ENCODE results near the gene SLC22A5. TPM values are rescaled to one million over a fixed set of nuclear protein-coding genes. Genes with fewer than 3 reads are reported as not detected.

Gene SLC22A5
- total and polyA plus RNA-seq, 10 of the 15 experiments (the other 5 are each of a cell fraction or from before 2014, with no cell fraction given), result 1.1 to 4.4 (median 2.3) TPM

DNA sequence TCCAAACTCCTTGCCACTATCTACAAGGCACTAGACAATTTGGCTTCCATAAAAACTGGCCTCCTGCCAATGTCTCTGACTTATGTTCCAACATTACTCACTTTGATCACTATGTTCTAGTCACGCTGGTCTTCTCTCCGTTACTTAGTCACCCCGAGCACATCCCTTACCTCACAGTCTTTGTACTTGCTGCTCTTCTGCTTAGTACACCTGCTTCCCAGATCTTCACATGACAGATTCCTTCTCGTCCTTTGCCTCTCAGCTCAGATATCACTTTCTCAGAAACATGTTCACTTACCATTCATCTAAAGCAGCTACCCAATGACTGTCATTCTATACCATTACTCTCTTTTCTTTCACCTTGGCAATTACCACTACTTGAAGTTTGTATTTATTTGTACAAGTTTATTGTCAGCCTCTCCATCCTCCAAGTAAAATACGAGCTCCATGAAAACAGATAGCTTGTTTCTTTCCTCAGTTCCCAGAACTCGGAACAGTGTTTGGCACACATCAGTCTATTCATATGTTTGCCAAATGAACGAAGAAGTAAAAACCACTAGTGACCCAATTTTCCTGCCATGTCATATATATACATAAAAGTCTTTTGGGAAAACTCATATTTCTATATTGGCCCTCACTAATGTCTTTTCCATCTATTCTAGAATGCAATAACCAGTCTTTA is 5.9 kb upstream of the SLC22A5 start:
- no peak overlapping the region for H2AFZ ChIP-seq (ENCODE audit: control insufficient read depth, low read depth, low read length)
- H3K27ac ChIP-seq (ENCODE audit: control insufficient read depth, insufficient read depth), result no peak overlapping the region
- no peaks in the 10 kb centered on the region for H3K27me3 ChIP-seq (replicated peaks in 1 of 2; ENCODE audit: control insufficient read depth in 2 of 2, insufficient read depth in 2 of 2, low read length in 1 of 2)
- no peak for ATAC-seq
- RAD21 ChIA-PET (ENCODE audit: unreplicated experiment), result no interaction called here
- in situ Hi-C loops (cut with MboI) (no loop called here), intact Hi-C loops (cut with micrococcal nuclease; ENCODE audit: unreplicated experiment) (no loop called here)
- no peak for DNase-seq (ENCODE audit: low read depth, low spot score)
- TF ChIP-seq, protein P1, sequence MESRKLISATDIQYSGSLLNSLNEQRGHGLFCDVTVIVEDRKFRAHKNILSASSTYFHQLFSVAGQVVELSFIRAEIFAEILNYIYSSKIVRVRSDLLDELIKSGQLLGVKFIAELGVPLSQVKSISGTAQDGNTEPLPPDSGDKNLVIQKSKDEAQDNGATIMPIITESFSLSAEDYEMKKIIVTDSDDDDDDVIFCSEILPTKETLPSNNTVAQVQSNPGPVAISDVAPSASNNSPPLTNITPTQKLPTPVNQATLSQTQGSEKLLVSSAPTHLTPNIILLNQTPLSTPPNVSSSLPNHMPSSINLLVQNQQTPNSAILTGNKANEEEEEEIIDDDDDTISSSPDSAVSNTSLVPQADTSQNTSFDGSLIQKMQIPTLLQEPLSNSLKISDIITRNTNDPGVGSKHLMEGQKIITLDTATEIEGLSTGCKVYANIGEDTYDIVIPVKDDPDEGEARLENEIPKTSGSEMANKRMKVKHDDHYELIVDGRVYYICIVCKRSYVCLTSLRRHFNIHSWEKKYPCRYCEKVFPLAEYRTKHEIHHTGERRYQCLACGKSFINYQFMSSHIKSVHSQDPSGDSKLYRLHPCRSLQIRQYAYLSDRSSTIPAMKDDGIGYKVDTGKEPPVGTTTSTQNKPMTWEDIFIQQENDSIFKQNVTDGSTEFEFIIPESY (IDR thresholded peaks at IDR 0.05), result no peak
- TF ChIP-seq SMAD5 (IDR thresholded peaks at IDR 0.05; ENCODE audit: low read depth) (no peak), NFXL1 (IDR thresholded peaks at IDR 0.05; ENCODE audit: borderline replicate concordance) (no peak), SUZ12 (IDR thresholded peaks at IDR 0.05; ENCODE audit: unreplicated experiment) (no peak), NR2F1 (conservative IDR thresholded peaks at IDR 0.05) (no peak), IKZF1 (conservative IDR thresholded peaks at IDR 0.05) (no peak), ZSCAN29 (IDR thresholded peaks at IDR 0.05) (no peak), RAD21 (IDR thresholded peaks at IDR 0.05; ENCODE audit: insufficient read depth, low read depth, low read length) (no peak), HDGF (IDR thresholded peaks at IDR 0.05) (no peak), EGR1 (IDR thresholded peaks at IDR 0.05; ENCODE audit: borderline replicate concordance in 1 of 2, low read depth in 2 of 2, low read length in 2 of 2) (no peak), MYC (IDR thresholded peaks at IDR 0.05; ENCODE audit: insufficient read depth, insufficient read length, insufficient replicate concordance, low read length, severe bottlenecking) (no peak)
- TF ChIP-seq, protein P2, sequence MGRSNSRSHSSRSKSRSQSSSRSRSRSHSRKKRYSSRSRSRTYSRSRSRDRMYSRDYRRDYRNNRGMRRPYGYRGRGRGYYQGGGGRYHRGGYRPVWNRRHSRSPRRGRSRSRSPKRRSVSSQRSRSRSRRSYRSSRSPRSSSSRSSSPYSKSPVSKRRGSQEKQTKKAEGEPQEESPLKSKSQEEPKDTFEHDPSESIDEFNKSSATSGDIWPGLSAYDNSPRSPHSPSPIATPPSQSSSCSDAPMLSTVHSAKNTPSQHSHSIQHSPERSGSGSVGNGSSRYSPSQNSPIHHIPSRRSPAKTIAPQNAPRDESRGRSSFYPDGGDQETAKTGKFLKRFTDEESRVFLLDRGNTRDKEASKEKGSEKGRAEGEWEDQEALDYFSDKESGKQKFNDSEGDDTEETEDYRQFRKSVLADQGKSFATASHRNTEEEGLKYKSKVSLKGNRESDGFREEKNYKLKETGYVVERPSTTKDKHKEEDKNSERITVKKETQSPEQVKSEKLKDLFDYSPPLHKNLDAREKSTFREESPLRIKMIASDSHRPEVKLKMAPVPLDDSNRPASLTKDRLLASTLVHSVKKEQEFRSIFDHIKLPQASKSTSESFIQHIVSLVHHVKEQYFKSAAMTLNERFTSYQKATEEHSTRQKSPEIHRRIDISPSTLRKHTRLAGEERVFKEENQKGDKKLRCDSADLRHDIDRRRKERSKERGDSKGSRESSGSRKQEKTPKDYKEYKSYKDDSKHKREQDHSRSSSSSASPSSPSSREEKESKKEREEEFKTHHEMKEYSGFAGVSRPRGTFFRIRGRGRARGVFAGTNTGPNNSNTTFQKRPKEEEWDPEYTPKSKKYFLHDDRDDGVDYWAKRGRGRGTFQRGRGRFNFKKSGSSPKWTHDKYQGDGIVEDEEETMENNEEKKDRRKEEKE (IDR thresholded peaks at IDR 0.05), result no peak
- TF ChIP-seq, protein P3, sequence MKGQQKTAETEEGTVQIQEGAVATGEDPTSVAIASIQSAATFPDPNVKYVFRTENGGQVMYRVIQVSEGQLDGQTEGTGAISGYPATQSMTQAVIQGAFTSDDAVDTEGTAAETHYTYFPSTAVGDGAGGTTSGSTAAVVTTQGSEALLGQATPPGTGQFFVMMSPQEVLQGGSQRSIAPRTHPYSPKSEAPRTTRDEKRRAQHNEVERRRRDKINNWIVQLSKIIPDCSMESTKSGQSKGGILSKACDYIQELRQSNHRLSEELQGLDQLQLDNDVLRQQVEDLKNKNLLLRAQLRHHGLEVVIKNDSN (IDR thresholded peaks at IDR 0.05; ENCODE audit: borderline replicate concordance, extremely low read length, insufficient read depth, low read depth, low read length), result no peak
- TF ChIP-seq, protein P4, sequence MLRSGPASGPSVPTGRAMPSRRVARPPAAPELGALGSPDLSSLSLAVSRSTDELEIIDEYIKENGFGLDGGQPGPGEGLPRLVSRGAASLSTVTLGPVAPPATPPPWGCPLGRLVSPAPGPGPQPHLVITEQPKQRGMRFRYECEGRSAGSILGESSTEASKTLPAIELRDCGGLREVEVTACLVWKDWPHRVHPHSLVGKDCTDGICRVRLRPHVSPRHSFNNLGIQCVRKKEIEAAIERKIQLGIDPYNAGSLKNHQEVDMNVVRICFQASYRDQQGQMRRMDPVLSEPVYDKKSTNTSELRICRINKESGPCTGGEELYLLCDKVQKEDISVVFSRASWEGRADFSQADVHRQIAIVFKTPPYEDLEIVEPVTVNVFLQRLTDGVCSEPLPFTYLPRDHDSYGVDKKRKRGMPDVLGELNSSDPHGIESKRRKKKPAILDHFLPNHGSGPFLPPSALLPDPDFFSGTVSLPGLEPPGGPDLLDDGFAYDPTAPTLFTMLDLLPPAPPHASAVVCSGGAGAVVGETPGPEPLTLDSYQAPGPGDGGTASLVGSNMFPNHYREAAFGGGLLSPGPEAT (IDR thresholded peaks at IDR 0.05; ENCODE audit: low read depth), result no peak
- CTCF ChIA-PET, result interaction anchor here (1.1 to 1.2 kb wide), 2 partner anchors 15 to 19 kb away, joined by 3 read pairs; no protein-coding TSS in a partner anchor
- H3K4me1 ChIP-seq (ENCODE audit: control insufficient read depth, insufficient read depth, low read length), result peaks cover under 1% of the 10 kb centered on the region; the same call in 1 of the 2 replicates
- no peak overlapping the region for H3K4me2 ChIP-seq (ENCODE audit: control insufficient read depth, insufficient read depth)
- no TSS peak for BruUV-seq (replicated peaks)
- no peak for FAIRE-seq
- SMC1A ChIA-PET (ENCODE audit: uncharacterized antibody, unreplicated experiment), result interaction anchor here (1.1 to 1.5 kb wide), 3 partner anchors 9 to 72 kb away, joined by 3 to 4 read pairs (median 3); no protein-coding TSS in a partner anchor
- 56% methylated on average over 7 of the region's 7 CpGs for WGBS (ENCODE audit: insufficient coverage, insufficient replicate concordance, low lambda C conversion rate, missing lambda C conversion rate)
- no peak overlapping the region for H3K9ac ChIP-seq (ENCODE audit: control insufficient read depth, insufficient read depth, low read length)
- no peaks in the 10 kb centered on the region for H3K36me3 ChIP-seq (ENCODE audit: control insufficient read depth in 2 of 2, insufficient read depth in 2 of 2, low read length in 1 of 2)
- H4K20me1 ChIP-seq (ENCODE audit: control insufficient read depth, insufficient read depth), result no peaks in the 10 kb centered on the region
- no peaks in the 10 kb centered on the region for H3K79me2 ChIP-seq (ENCODE audit: control insufficient read depth, insufficient read depth, low read length)
- no peak overlapping the region for H3K4me3 ChIP-seq
- POLR2A ChIA-PET, result interaction anchor here (0.6 kb wide), 1 partner anchor 126 kb away, joined by 3 read pairs; no protein-coding TSS in a partner anchor
- H3K9me3 ChIP-seq (replicated peaks; ENCODE audit: control insufficient read depth, insufficient read depth, low read length), result no peaks in the 10 kb centered on the region

All from GM12878 (cell line).